ENCODE measurements around the gene VPS13A.
A peak's percentile ranks its signal among the peaks of the same experiment; 100 is the strongest.

VPS13A gene

DNA sequence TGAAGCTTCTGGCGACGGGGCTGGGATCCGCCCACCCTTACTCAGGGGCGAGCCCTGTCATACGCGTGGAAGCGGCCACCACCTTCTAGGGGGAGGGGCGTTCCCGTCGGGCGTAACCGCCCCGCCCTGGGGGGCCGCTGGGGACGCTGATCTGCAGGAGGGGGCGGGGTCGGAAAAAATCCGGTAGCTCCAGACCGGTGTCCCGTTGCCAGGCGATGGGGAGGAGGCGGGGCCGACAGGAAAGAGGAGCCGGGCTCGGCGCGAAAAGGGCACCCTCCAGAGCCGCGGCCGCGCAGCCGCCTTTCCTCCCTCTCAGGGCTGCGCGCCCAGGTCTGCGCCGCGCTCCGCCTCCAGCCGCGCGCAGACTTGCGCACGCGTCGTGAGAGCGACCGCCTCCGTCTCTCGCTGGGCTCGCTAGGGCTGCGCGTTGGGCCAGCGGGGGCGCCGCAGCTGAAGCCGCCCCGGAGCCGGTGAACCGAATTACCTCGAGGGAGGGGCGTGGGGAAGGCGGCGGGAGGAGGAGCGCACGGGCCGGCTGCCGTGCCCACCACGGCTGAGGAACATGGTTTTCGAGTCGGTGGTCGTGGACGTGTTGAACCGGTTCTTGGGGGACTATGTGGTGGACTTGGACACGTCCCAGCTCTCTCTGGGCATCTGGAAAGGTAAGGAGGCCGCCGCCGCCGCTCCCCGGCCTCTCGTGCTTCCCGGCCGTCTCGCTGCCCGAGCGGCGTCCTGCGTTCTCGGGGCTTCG lies at the start of gene VPS13A:
Gene VPS13A (plus strand): TSS at position 392 of the 751 bp plus-strand sequence. CDS start 171 bp downstream, at position 563.
- H3K9ac ChIP-seq = peak within 1 kb of the TSS; percentile 92
- peak within 1 kb of the TSS; percentile 93 for H3K4me2 ChIP-seq
- H3K4me3 ChIP-seq = peak within 1 kb of the TSS; percentile 91
- peaks cover 38% of the 10 kb centered on the region for H4K20me1 ChIP-seq
- TF ChIP-seq Cebpa-rat (IDR thresholded peaks at IDR 0.05) = no peak
- H3K27ac ChIP-seq = peak within 1 kb of the TSS; percentile 88
- H3K4me1 ChIP-seq = peaks cover 47% of the 10 kb centered on the region
- H3K27me3 ChIP-seq = no peaks in the 10 kb centered on the region
- H3K36me3 ChIP-seq = no peaks in the 10 kb centered on the region
- no peaks in the 10 kb centered on the region for H3K9me3 ChIP-seq

DNA sequence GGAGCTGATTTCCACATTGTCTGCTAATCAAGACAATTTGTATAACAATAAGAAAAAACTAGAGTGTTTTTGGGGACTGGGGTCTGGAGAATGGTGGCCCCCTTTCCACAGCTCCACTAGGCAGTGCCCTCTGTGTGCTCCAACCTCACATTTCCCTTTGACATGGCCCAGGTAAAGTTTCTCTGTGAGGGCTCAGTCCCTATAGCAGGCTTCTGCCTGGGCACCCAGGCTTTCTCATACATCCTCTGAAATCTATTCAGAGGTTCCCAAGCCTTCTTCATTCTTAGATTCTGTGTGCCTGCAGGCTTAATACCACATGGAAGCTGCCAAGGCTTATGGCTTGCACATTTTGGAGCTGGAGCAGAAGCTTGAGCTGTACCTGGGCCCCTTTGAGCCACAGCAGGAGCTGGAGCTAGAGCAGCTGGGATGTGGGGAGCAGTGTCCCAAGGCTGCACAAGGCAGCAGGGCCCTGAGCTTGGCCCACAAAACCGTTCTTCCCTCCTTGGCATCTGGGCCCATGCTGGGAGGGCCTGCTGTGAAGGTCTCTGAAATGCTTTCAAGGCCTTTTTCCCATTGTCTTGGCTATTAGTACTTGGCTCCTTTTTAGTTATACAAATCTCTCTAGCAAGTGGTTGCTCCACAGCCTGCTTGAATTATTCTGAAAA lies 49.1 kb upstream of the VPS13A start:
- Histone ChIP-seq H3K27ac (no peak overlapping the region), H3K27me3 (no peaks in the 10 kb centered on the region), H3K9ac (no peak overlapping the region), H4K20me1 (no peaks in the 10 kb centered on the region), H3K4me3 (no peak overlapping the region), H3K36me3 (no peaks in the 10 kb centered on the region), H3K9me3 (no peaks in the 10 kb centered on the region), H3K4me1 (no peaks in the 10 kb centered on the region), H3K4me2 (no peak overlapping the region)
- TF ChIP-seq Cebpa-rat (IDR thresholded peaks at IDR 0.05) = no peak

DNA sequence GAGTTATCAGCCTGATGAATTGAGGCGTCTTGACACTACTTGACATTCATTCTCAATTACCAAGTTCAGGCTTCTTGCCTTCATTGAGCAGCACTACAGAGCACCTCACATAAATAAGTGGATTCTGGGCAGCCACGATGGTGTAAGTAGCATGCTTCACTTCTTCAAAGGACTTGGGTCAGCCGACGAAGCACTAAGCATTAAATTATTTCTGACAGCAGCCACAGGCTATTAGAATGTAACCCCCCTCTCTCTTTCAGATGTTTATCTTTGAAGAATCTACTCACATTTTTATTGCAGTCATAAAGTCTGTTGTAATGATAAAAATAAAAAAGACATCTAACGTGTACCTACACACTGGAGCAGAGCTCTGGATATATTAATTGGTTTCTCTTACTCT lies 45.9 kb upstream of the VPS13A start:
- H4K20me1 ChIP-seq = no peaks in the 10 kb centered on the region
- H3K36me3 ChIP-seq = no peaks in the 10 kb centered on the region
- no peak overlapping the region for H3K4me2 ChIP-seq
- H3K4me3 ChIP-seq = no peak overlapping the region
- no peak overlapping the region for H3K9ac ChIP-seq
- no peak for TF ChIP-seq Cebpa-rat (IDR thresholded peaks at IDR 0.05)
- H3K27me3 ChIP-seq = no peaks in the 10 kb centered on the region
- H3K4me1 ChIP-seq = no peaks in the 10 kb centered on the region
- H3K9me3 ChIP-seq = no peaks in the 10 kb centered on the region
- no peak overlapping the region for H3K27ac ChIP-seq

DNA sequence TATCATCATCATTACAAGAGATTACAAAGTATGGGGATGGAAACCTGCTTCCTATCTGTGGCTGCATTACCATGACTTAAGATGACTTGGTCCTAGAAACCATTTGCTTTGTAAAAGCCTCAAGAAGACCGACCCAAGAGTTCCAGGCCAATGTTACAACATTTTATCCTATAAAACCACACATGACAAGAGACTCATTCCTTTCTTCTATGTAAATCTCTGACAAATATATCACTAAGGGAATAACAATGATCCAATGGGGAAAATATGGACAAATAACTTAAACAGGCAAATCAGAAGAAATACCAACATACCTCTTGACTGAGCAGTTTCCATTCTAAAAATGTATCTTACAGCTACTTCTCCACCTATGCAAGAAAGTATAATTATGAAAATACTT lies 44.3 kb upstream of the VPS13A start:
- no peak for TF ChIP-seq Cebpa-rat (IDR thresholded peaks at IDR 0.05)

DNA sequence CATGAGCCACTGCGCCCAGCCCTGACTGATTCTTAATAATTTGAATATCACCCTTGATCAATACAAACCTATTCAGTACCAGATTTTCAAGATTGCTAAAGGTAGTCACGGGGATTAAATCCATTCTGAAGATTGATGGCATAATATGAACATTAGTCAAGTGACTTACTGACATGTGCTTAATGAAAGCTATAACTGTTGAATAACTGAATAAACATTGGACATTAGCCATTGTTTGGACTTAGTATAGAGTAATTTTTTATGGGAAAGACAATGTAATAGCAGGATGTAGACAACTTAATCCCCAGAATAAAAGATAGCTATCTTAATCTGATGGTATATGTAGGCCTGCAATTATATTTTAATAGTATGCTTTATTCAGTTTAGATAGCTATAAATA lies 35.0 kb upstream of the VPS13A start:
- no peak for TF ChIP-seq Cebpa-rat (IDR thresholded peaks at IDR 0.05)
- H3K4me1 ChIP-seq = no peaks in the 10 kb centered on the region
- H3K9me3 ChIP-seq = no peaks in the 10 kb centered on the region
- no peak overlapping the region for H3K4me2 ChIP-seq
- no peaks in the 10 kb centered on the region for H3K36me3 ChIP-seq
- no peak overlapping the region for H3K9ac ChIP-seq
- H4K20me1 ChIP-seq = no peaks in the 10 kb centered on the region
- H3K27me3 ChIP-seq = no peaks in the 10 kb centered on the region
- H3K4me3 ChIP-seq = no peak overlapping the region
- H3K27ac ChIP-seq = no peak overlapping the region

More for the DNA sequence above, 44.3 kb upstream of the VPS13A start:
- Histone ChIP-seq H3K9me3 (no peaks in the 10 kb centered on the region), H3K36me3 (no peaks in the 10 kb centered on the region), H3K4me3 (no peak overlapping the region), H3K4me2 (no peak overlapping the region), H3K27ac (no peak overlapping the region), H3K27me3 (no peaks in the 10 kb centered on the region), H3K9ac (no peak overlapping the region), H4K20me1 (no peaks in the 10 kb centered on the region), H3K4me1 (no peaks in the 10 kb centered on the region)

DNA sequence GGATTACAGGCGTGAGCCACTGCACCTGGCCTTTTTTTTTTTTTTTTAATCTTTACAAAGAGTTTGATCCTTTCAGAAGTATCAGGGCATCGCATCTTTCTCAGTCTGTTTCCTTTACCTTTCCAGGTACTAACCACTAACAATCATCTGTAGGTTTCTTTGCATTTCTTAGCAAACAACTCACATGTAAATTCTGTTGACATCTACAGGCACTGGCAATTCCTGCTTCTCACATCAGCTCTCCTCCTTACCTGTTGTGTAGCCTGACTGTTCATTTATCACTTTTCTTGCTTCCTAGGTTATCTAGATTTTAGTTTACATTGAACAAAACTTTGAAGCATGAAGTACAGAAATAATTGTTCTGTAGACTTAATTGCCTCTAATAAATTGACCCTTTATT lies 27.5 kb upstream of the VPS13A start:
- no peaks in the 10 kb centered on the region for H3K9me3 ChIP-seq
- H3K36me3 ChIP-seq = no peaks in the 10 kb centered on the region
- no peak overlapping the region for H3K4me3 ChIP-seq
- no peaks in the 10 kb centered on the region for H3K27me3 ChIP-seq
- H4K20me1 ChIP-seq = no peaks in the 10 kb centered on the region
- H3K4me2 ChIP-seq = no peak overlapping the region
- H3K4me1 ChIP-seq = no peaks in the 10 kb centered on the region
- H3K9ac ChIP-seq = no peak overlapping the region
- no peak overlapping the region for H3K27ac ChIP-seq
- TF ChIP-seq Cebpa-rat (IDR thresholded peaks at IDR 0.05) = no peak

DNA sequence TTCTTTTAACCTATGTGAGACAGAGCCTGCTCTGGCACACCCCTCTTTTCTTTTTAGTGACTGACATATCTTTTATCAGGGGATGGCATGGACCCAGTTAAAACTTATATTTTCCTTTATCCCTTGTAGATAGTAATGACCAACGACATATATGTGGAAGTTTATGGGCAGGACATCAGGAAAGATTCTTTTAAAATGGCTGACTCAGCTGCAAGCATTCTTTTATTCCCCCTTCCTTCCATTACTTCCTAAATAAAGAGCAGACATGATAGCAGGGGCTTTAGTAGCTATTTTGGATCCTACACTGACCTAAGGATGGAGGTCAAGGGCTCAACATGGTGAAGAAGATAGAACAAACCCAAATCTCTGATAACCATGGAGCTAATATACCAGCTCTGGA lies 25.0 kb upstream of the VPS13A start:
- no peaks in the 10 kb centered on the region for H3K36me3 ChIP-seq
- H3K9ac ChIP-seq = no peak overlapping the region
- no peak overlapping the region for H3K4me3 ChIP-seq
- H3K4me2 ChIP-seq = no peak overlapping the region
- H3K4me1 ChIP-seq = no peaks in the 10 kb centered on the region
- no peak for TF ChIP-seq Cebpa-rat (IDR thresholded peaks at IDR 0.05)
- no peaks in the 10 kb centered on the region for H3K27me3 ChIP-seq
- H3K27ac ChIP-seq = no peak overlapping the region
- no peaks in the 10 kb centered on the region for H3K9me3 ChIP-seq
- no peaks in the 10 kb centered on the region for H4K20me1 ChIP-seq

DNA sequence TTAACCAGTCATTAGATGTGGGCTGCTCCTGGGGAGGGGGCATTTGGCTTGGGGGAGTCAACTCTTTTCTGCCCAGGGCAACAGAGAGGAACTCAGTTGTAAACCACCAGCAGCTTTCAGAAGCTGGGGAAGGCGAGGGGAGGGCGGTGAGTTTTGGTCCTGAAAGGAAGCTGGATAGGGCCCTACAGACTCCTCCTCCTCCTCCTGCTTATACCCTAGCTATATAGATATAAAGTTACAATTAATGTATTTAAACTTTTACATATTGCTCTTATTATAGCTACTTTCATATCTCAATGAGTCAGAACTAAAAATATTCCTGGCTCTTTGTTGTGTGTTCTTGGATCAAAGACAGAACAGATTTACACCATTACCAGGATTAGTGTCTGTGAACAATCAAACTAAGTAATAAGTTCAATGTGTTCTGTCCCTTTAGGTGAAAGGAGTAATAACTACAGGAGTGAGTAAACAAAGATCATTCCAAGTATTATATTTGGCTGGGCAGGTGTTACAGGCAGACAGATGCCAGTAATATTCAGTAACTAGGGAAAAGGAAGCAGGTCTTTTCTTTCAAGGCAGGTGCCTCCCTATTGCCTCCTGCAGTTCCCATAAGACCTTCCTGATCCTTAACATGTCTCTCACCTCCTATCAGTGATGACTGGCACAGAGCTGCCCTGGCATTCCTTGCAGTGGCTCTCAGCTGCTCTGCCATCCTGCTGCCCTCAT lies 20.5 kb upstream of the VPS13A start:
- H4K20me1 ChIP-seq = no peaks in the 10 kb centered on the region
- no peak for TF ChIP-seq Cebpa-rat (IDR thresholded peaks at IDR 0.05)
- H3K36me3 ChIP-seq = no peaks in the 10 kb centered on the region
- H3K9ac ChIP-seq = no peak overlapping the region
- no peaks in the 10 kb centered on the region for H3K9me3 ChIP-seq
- no peak overlapping the region for H3K4me2 ChIP-seq
- H3K4me1 ChIP-seq = no peaks in the 10 kb centered on the region
- no peak overlapping the region for H3K4me3 ChIP-seq
- H3K27me3 ChIP-seq = no peaks in the 10 kb centered on the region
- H3K27ac ChIP-seq = no peak overlapping the region

DNA sequence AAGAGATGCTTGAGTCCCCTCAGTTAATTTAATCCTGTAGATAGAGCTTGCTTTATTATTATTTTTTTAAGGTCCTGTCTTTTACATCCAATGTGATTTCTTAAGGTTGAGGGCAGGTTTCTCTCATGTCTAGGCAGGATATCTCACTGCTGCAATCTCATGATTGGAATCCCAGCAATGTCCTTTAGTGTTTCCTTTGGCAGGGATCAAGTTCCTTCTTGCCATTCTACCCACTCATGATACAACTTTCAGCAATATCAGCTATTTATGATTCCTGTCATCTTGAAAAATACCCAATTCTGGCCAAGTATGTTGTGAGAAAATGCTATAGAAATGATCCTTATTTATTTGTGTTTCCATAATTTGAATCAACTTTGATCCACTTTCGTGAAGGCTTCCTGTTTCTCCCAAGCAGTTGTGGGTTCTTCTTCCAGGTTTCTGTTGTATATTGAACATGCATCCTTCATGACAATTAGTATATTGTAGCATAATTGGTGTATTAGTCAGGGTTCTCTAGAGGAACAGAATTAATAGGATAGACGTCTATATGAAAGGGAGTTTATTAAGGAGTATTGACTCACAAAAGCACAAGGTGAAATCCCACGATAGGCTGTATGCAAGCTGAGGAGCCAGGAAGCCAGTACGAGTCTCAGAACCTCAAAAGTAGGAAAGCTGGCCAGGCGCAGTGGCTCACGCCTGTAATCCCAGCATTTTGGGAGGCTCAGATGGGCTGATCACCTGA lies 18.4 kb upstream of the VPS13A start:
- Histone ChIP-seq H3K27me3 (no peaks in the 10 kb centered on the region), H4K20me1 (no peaks in the 10 kb centered on the region), H3K9ac (no peak overlapping the region), H3K27ac (no peak overlapping the region), H3K36me3 (no peaks in the 10 kb centered on the region), H3K4me3 (no peak overlapping the region), H3K4me1 (no peaks in the 10 kb centered on the region), H3K9me3 (no peaks in the 10 kb centered on the region), H3K4me2 (no peak overlapping the region)
- no peak for TF ChIP-seq Cebpa-rat (IDR thresholded peaks at IDR 0.05)

Measured in BLaER1 (cell line).